Liver (tissue), 9 donors: Measurements from ENCODE around the gene RASGRP2. TPM values are rescaled to one million over a fixed set of nuclear protein-coding genes. Genes with fewer than 3 reads are reported as not detected.

Source experiments
- DNase-seq: peaks from one replicate; pipeline ENCODE4 v3.0.0-alpha.2; 2017; ENCODE audit warnings: low spot score
- H3K27ac ChIP-seq, 2 donors: one replicate each; pipeline ENCODE4 v1.7.0; 2013; ENCODE audit warnings: inconsistent platforms in 2 of 2, low read length in 2 of 2, control low read depth in 1 of 2, low read depth in 1 of 2, mild to moderate bottlenecking in 1 of 2
- H3K27me3 ChIP-seq, 4 donors: one replicate each; pipeline versions ENCODE4 v1.6.1 to v1.7.0; 2013; ENCODE audit warnings: low read length in 3 of 4, inconsistent platforms in 1 of 4, mild to moderate bottlenecking in 1 of 4, moderate library complexity in 1 of 4; ENCODE audit not compliant: control insufficient read depth in 4 of 4, insufficient read depth in 4 of 4
- H3K36me3 ChIP-seq, 4 donors: one replicate each; pipeline versions ENCODE4 v1.6.1 to v1.7.0; 2013; ENCODE audit warnings: low read length in 3 of 4, mild to moderate bottlenecking in 3 of 4, low read depth in 1 of 4, moderate library complexity in 1 of 4; ENCODE audit not compliant: control insufficient read depth in 4 of 4, insufficient read depth in 3 of 4
- H3K4me1 ChIP-seq, 4 donors: one replicate each; pipeline versions ENCODE4 v1.6.1 to v1.7.0; 2013; ENCODE audit warnings: low read length in 3 of 4, mild to moderate bottlenecking in 3 of 4, moderate library complexity in 1 of 4; ENCODE audit not compliant: control insufficient read depth in 4 of 4, insufficient read depth in 4 of 4
- H3K4me3 ChIP-seq, 3 donors: one replicate each; pipeline versions ENCODE4 v1.6.1 to v1.7.0; 2013; ENCODE audit warnings: low read length in 3 of 3, control low read depth in 1 of 3, low read depth in 1 of 3, mild to moderate bottlenecking in 1 of 3
- H3K9ac ChIP-seq, 2 donors: one replicate each; pipeline ENCODE4 v1.7.0; 2013; ENCODE audit warnings: low read length in 2 of 2, mild to moderate bottlenecking in 2 of 2, moderate library complexity in 2 of 2, control low read depth in 1 of 2, low read depth in 1 of 2
- H3K9me3 ChIP-seq, 4 donors: one replicate each; pipeline versions ENCODE4 v1.6.1 to v1.7.0; 2013; ENCODE audit warnings: low read length in 3 of 4; ENCODE audit not compliant: control insufficient read depth in 4 of 4
- EGR1 ChIP-seq, 2 donors: IDR thresholded peaks; 2 replicates each; pipeline ENCODE4 v1.6.1; 2016 to 2018; ENCODE audit warnings: antibody characterized with exemption in 2 of 2, low read depth in 2 of 2
- FOXA1 ChIP-seq: IDR thresholded peaks from 2 replicates; pipeline ENCODE4 v1.6.1; 2016; ENCODE audit warnings: antibody characterized with exemption
- FOXA2 ChIP-seq: IDR thresholded peaks from 2 replicates; pipeline ENCODE4 v1.6.1; 2016; ENCODE audit warnings: antibody characterized with exemption
- GABPA ChIP-seq, 2 donors: IDR thresholded peaks in 1 of 2; conservative IDR thresholded peaks in 1 of 2; 2 replicates each; pipeline ENCODE4 v1.6.1; 2016; ENCODE audit warnings: antibody characterized with exemption in 2 of 2, mild to moderate bottlenecking in 1 of 2, moderate library complexity in 1 of 2
- HNF4A ChIP-seq, 2 donors: conservative IDR thresholded peaks; 2 replicates each; pipeline ENCODE4 v1.6.1; 2016; ENCODE audit warnings: antibody characterized with exemption in 2 of 2, mild to moderate bottlenecking in 2 of 2
- HNF4G ChIP-seq: IDR thresholded peaks from 2 replicates; pipeline ENCODE4 v1.6.1; 2016; ENCODE audit warnings: antibody characterized with exemption
- JUND ChIP-seq, 2 donors: IDR thresholded peaks; 2 replicates each; pipeline ENCODE4 v1.6.1; 2016; ENCODE audit warnings: antibody characterized with exemption in 2 of 2
- NR2F2 ChIP-seq: IDR thresholded peaks from 2 replicates; pipeline ENCODE4 v1.6.1; 2016; ENCODE audit warnings: antibody characterized with exemption
- RAD21 ChIP-seq, 2 donors: IDR thresholded peaks; 2 replicates each; pipeline ENCODE4 v1.6.1; 2016; ENCODE audit warnings: antibody characterized with exemption in 2 of 2, mild to moderate bottlenecking in 2 of 2
- RXRA ChIP-seq, 2 donors: IDR thresholded peaks; 2 replicates each; pipeline ENCODE4 v1.6.1; 2017 to 2018; ENCODE audit warnings: antibody characterized with exemption in 2 of 2, mild to moderate bottlenecking in 1 of 2
- TAF1 ChIP-seq: conservative IDR thresholded peaks from 2 replicates; pipeline ENCODE4 v1.6.1; 2016; ENCODE audit warnings: antibody characterized with exemption, mild to moderate bottlenecking
- YY1 ChIP-seq: IDR thresholded peaks from 2 replicates; pipeline ENCODE4 v1.6.1; 2016; ENCODE audit warnings: antibody characterized with exemption, mild to moderate bottlenecking
- WGBS: extraction: QIAGEN DNeasy Blood & Tissue Kit; methylation state at CpG from one replicate; pipeline ENCODE4 v1.1.7; 2013; 5-methylcytosine and 5-hydroxymethylcytosine counted together
- polyA plus RNA-seq, 2 donors: library from polyadenylated mRNA; stranded (reverse) in 1 of 2; unstranded in 1 of 2; fragments of 200-250 nt in 1 of 2; fragments of >200 nt in 1 of 2; fragmentation: Nextera tagmentation in 1 of 2; extraction: Ambion mirVana in 1 of 2; gene quantifications; one replicate each; pipeline versions ENCODE4 v1.2.1 to v1.2.3, GENCODE V29; 2013 to 2015
- total RNA-seq, 2 donors: library from RNA; depleted of rRNA; stranded (reverse); fragments of >200 nt; gene quantifications; one replicate each; pipeline ENCODE4 v1.2.3, GENCODE V29; 2014
- TF ChIP-seq, protein P1 (sequence below): IDR thresholded peaks from 2 replicates; pipeline ENCODE4 v1.6.1; 2016; ENCODE audit warnings: antibody characterized with exemption
- TF ChIP-seq, protein P2 (sequence below): IDR thresholded peaks from 2 replicates; pipeline ENCODE4 v1.6.1; 2016; ENCODE audit warnings: antibody characterized with exemption
- TF ChIP-seq, protein P3 (sequence below): IDR thresholded peaks from 2 replicates; pipeline ENCODE4 v1.6.1; 2016; ENCODE audit warnings: antibody characterized with exemption, mild to moderate bottlenecking
- TF ChIP-seq, protein P4 (sequence below): fragments of 150-350 bp; IDR thresholded peaks from 2 replicates; pipeline ENCODE4 v1.5.1; 2017; ENCODE audit warnings: improper control_type of control experiment, low read depth, low read length; ENCODE audit not compliant: missing input control
- TF ChIP-seq, protein P5 (sequence below): IDR thresholded peaks from 2 replicates; pipeline ENCODE4 v1.6.1; 2016; ENCODE audit warnings: antibody characterized with exemption
- donor health status: healthy.
- donor health status: healthy.
- donor health status: healthy.
- donor health status: healthy.
- donor health status: healthy.

Gene RASGRP2
- total and polyA plus RNA-seq, 4 donors, result 2.7 to 14.9 (median 8.7) TPM

DNA sequence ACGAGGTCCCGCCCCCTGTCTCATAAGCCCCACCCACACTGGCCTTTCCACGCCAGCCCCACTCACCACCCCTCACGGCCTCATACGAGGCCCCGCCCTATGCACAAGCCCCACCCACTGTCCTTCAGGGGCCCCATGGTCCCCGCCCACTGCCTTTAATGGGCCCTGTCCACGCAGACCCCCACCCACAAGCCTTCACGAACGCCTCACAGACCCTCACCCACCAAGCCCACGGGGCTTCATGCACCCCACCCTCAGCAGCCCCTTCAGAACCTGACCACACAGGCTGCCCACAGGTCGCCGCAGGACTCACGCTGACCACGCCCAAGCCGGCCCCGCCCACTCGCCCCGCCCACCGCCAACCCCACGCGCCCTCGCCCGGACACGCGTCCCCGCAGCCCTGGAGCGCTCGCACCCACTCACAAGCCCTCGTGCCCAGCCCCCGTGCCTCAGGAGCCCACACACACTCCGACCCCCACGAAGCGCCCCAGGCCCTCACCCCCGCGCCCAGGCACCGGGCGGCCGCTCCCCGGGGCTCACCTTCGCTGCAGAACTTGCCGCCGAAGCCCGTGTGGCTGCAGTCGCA lies 31.4 kb downstream of the RASGRP2 start:
- H3K27ac ChIP-seq, result no peak overlapping the region
- no peak for DNase-seq
- H3K36me3 ChIP-seq, result no peaks in the 10 kb centered on the region
- no peak overlapping the region for H3K9ac ChIP-seq
- TF ChIP-seq GABPA (IDR thresholded peaks at IDR 0.05 in 1 of 2, conservative IDR thresholded peaks at IDR 0.05 in 1 of 2) (no peak), TAF1 (no peak), EGR1 (IDR thresholded peaks at IDR 0.05; ENCODE audit: low read depth in 2 of 2) (no peak), FOXA1 (no peak), FOXA2 (no peak), NR2F2 (no peak), HNF4G (no peak), RAD21 (IDR thresholded peaks at IDR 0.05) (no peak), YY1 (no peak), HNF4A (conservative IDR thresholded peaks at IDR 0.05) (no peak), RXRA (IDR thresholded peaks at IDR 0.05) (no peak), JUND (IDR thresholded peaks at IDR 0.05) (no peak)
- TF ChIP-seq, protein P1, sequence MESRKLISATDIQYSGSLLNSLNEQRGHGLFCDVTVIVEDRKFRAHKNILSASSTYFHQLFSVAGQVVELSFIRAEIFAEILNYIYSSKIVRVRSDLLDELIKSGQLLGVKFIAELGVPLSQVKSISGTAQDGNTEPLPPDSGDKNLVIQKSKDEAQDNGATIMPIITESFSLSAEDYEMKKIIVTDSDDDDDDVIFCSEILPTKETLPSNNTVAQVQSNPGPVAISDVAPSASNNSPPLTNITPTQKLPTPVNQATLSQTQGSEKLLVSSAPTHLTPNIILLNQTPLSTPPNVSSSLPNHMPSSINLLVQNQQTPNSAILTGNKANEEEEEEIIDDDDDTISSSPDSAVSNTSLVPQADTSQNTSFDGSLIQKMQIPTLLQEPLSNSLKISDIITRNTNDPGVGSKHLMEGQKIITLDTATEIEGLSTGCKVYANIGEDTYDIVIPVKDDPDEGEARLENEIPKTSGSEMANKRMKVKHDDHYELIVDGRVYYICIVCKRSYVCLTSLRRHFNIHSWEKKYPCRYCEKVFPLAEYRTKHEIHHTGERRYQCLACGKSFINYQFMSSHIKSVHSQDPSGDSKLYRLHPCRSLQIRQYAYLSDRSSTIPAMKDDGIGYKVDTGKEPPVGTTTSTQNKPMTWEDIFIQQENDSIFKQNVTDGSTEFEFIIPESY, result no peak
- TF ChIP-seq, protein P2, sequence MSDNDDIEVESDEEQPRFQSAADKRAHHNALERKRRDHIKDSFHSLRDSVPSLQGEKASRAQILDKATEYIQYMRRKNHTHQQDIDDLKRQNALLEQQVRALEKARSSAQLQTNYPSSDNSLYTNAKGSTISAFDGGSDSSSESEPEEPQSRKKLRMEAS, result no peak
- TF ChIP-seq, protein P3, sequence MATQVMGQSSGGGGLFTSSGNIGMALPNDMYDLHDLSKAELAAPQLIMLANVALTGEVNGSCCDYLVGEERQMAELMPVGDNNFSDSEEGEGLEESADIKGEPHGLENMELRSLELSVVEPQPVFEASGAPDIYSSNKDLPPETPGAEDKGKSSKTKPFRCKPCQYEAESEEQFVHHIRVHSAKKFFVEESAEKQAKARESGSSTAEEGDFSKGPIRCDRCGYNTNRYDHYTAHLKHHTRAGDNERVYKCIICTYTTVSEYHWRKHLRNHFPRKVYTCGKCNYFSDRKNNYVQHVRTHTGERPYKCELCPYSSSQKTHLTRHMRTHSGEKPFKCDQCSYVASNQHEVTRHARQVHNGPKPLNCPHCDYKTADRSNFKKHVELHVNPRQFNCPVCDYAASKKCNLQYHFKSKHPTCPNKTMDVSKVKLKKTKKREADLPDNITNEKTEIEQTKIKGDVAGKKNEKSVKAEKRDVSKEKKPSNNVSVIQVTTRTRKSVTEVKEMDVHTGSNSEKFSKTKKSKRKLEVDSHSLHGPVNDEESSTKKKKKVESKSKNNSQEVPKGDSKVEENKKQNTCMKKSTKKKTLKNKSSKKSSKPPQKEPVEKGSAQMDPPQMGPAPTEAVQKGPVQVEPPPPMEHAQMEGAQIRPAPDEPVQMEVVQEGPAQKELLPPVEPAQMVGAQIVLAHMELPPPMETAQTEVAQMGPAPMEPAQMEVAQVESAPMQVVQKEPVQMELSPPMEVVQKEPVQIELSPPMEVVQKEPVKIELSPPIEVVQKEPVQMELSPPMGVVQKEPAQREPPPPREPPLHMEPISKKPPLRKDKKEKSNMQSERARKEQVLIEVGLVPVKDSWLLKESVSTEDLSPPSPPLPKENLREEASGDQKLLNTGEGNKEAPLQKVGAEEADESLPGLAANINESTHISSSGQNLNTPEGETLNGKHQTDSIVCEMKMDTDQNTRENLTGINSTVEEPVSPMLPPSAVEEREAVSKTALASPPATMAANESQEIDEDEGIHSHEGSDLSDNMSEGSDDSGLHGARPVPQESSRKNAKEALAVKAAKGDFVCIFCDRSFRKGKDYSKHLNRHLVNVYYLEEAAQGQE, result no peak
- TF ChIP-seq, protein P4, sequence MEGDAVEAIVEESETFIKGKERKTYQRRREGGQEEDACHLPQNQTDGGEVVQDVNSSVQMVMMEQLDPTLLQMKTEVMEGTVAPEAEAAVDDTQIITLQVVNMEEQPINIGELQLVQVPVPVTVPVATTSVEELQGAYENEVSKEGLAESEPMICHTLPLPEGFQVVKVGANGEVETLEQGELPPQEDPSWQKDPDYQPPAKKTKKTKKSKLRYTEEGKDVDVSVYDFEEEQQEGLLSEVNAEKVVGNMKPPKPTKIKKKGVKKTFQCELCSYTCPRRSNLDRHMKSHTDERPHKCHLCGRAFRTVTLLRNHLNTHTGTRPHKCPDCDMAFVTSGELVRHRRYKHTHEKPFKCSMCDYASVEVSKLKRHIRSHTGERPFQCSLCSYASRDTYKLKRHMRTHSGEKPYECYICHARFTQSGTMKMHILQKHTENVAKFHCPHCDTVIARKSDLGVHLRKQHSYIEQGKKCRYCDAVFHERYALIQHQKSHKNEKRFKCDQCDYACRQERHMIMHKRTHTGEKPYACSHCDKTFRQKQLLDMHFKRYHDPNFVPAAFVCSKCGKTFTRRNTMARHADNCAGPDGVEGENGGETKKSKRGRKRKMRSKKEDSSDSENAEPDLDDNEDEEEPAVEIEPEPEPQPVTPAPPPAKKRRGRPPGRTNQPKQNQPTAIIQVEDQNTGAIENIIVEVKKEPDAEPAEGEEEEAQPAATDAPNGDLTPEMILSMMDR, result no peak
- TF ChIP-seq, protein P5, sequence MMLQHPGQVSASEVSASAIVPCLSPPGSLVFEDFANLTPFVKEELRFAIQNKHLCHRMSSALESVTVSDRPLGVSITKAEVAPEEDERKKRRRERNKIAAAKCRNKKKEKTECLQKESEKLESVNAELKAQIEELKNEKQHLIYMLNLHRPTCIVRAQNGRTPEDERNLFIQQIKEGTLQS, result no peak
- H3K27me3 ChIP-seq, result peaks cover 15 to 27% (median 19%) of the 10 kb centered on the region in 4 donors
- H3K4me1 ChIP-seq, result peaks cover 2 to 9% (median 5%) of the 10 kb centered on the region in 4 donors
- 12% methylated on average over 45 of the region's 45 CpGs for WGBS
- no peaks in the 10 kb centered on the region for H3K9me3 ChIP-seq
- no peak overlapping the region for H3K4me3 ChIP-seq
